ENCODE data around the gene UIMC1. TPM values are rescaled to one million over a fixed set of nuclear protein-coding genes. Genes with fewer than 3 reads are reported as not detected.

The UIMC1 gene
- total RNA-seq, 1 donor, result 73.8 TPM

DNA sequence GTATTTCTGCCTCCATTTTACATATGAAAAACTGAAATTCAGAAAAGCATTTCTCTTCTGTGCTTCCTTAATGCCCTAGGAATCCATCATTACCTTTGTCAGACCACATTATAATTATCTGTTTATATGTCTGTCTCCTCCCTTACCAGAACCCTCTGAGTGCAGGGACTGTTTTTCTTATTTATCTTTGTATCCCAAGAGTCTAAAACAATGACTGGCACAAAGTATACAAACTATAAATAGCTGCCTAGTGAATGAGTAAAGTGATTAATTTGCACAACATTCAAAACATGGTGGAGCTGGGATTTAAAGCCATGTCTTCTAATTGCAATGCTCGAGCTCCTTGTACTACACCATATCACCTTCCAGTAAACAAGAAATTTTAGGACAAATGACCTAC is 58.1 kb downstream of the UIMC1 start:
- no peaks in the 10 kb centered on the region for H3K4me1 ChIP-seq (ENCODE audit: insufficient read depth, low read length)
- H3K4me3 ChIP-seq (ENCODE audit: low read length), result no peak overlapping the region
- no peaks in the 10 kb centered on the region for H3K27me3 ChIP-seq (ENCODE audit: insufficient read depth, low read length)
- H3K9me3 ChIP-seq (ENCODE audit: low read depth, low read length), result no peaks in the 10 kb centered on the region

DNA sequence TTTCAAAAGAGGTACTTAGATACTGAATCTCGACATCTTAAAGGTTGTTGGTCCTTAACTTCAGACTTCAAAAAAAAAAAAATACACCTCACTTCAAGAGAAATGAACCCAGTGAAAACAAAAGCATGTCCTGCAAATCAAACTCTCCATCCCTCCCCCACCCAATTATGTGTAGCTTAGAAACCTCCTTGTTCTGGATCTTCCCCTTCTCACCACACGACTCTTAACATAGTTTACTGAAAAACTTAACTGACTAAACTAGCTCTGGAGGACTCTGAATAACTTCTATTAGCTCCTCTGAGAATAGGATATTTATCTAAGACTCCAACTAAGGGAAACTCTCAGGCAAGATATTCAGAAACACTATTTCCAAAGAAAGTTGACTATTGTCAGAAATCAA is 58.7 kb downstream of the UIMC1 start:
- Histone ChIP-seq H3K4me1 (ENCODE audit: insufficient read depth, low read length) (no peaks in the 10 kb centered on the region), H3K9me3 (ENCODE audit: low read depth, low read length) (no peaks in the 10 kb centered on the region), H3K27me3 (ENCODE audit: insufficient read depth, low read length) (no peaks in the 10 kb centered on the region), H3K4me3 (ENCODE audit: low read length) (no peak overlapping the region)

DNA sequence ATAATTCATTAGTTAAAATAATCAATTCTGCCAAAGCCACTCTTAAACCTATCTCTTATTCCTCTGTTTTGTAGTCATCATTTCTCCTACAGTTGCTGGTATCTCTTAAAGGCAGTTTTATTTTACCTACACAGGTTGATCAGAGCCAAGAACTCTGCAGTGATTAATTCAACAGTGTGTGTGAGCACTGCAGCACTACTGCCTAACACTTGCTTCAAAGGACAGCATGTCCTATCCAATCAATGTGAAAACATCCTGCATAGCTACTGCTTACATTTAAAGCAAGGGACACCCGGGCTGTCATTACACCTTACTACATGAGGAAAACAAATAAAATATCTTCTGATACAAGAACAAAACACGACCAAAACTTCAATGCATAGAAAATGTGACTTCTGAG is 62.3 kb downstream of the UIMC1 start:
- no peaks in the 10 kb centered on the region for H3K27me3 ChIP-seq (ENCODE audit: insufficient read depth, low read length)
- H3K4me1 ChIP-seq (ENCODE audit: insufficient read depth, low read length), result no peaks in the 10 kb centered on the region
- H3K9me3 ChIP-seq (ENCODE audit: low read depth, low read length), result no peaks in the 10 kb centered on the region
- H3K4me3 ChIP-seq (ENCODE audit: low read length), result no peak overlapping the region

DNA sequence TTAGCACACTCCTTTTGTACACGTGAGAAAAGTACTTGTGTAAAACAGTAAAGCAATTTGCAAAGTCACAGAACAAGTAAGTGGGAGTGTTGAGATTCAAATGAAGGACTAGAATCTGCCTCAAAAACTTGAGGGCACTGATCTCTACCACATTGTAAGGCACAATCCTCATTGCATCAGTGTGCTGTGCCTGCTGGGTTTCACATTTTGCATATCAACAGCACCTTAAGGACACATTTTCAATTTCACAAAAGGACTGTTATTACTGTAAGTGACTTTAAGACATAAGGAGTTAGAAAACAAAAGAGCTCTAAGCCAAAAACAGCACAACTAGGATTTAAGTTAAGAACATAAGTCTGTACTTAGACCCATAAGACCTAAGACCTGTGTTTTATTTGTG is 62.8 kb downstream of the UIMC1 start:
- H3K27me3 ChIP-seq (ENCODE audit: insufficient read depth, low read length), result no peaks in the 10 kb centered on the region
- H3K4me3 ChIP-seq (ENCODE audit: low read length), result no peak overlapping the region
- H3K9me3 ChIP-seq (ENCODE audit: low read depth, low read length), result no peaks in the 10 kb centered on the region
- H3K4me1 ChIP-seq (ENCODE audit: insufficient read depth, low read length), result no peaks in the 10 kb centered on the region

DNA sequence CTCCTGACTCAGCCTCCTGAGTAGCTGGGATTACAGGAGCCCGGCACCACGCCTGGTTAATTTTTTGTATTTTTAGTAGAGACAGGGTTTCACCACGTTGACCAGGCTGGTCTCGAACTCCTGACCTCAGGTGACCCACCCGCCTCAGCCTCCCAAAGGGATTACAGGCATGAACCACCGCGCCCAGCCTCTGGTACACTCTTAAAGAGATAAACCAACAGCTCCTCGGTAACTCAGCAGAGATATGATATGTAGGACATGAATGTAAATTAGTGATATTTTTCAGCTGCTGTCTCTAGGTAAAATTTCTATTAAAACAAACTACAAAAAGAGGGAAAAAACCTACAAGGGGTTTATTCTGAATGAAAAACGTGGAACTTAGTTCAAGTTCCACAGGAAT is 64.6 kb downstream of the UIMC1 start:
- Histone ChIP-seq H3K27me3 (ENCODE audit: insufficient read depth, low read length) (no peaks in the 10 kb centered on the region), H3K4me1 (ENCODE audit: insufficient read depth, low read length) (no peaks in the 10 kb centered on the region), H3K4me3 (ENCODE audit: low read length) (no peak overlapping the region), H3K9me3 (ENCODE audit: low read depth, low read length) (no peaks in the 10 kb centered on the region)

DNA sequence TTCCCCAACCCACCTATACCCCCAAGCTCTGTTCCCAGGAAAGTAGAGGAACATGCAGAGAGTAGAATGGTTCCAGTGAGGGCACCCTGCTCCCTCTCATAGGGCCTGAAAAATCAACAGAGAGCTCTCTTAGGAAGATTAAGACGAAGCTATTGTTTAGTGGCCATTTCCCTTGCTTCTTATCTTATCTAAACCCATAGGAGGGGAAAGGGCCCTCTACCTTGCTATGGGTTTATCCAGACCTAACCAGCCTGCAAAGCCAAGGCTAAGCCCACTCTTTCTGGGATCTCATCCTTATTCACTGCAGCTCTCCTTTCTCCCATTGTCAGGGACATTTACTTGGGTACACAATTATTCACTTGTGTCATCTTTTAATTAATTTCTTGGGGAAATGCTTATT is 68.1 kb downstream of the UIMC1 start:
- Histone ChIP-seq H3K27me3 (ENCODE audit: insufficient read depth, low read length) (no peaks in the 10 kb centered on the region), H3K4me3 (ENCODE audit: low read length) (no peak overlapping the region), H3K9me3 (ENCODE audit: low read depth, low read length) (no peaks in the 10 kb centered on the region), H3K4me1 (ENCODE audit: insufficient read depth, low read length) (no peaks in the 10 kb centered on the region)

DNA sequence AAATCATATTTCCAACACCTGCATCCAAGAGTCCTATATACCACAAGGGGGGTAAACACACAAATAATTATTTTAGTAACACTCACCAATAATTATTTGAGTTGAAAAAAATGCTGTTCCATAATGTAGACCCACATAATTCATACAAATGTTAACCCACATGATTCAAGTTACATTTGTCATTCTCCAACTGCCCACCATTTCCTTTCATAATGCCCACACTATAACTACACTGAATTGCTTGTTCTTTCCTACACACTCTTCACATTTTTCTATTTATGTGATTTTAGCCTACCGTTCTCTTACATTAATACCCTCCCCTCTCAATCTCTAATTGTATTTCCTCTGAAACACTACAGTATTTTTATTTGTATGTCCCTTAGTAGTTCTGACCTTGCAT is 71.6 kb downstream of the UIMC1 start:
- Histone ChIP-seq H3K9me3 (ENCODE audit: low read depth, low read length) (no peaks in the 10 kb centered on the region), H3K4me1 (ENCODE audit: insufficient read depth, low read length) (no peaks in the 10 kb centered on the region), H3K27me3 (ENCODE audit: insufficient read depth, low read length) (no peaks in the 10 kb centered on the region), H3K4me3 (ENCODE audit: low read length) (no peak overlapping the region)

DNA sequence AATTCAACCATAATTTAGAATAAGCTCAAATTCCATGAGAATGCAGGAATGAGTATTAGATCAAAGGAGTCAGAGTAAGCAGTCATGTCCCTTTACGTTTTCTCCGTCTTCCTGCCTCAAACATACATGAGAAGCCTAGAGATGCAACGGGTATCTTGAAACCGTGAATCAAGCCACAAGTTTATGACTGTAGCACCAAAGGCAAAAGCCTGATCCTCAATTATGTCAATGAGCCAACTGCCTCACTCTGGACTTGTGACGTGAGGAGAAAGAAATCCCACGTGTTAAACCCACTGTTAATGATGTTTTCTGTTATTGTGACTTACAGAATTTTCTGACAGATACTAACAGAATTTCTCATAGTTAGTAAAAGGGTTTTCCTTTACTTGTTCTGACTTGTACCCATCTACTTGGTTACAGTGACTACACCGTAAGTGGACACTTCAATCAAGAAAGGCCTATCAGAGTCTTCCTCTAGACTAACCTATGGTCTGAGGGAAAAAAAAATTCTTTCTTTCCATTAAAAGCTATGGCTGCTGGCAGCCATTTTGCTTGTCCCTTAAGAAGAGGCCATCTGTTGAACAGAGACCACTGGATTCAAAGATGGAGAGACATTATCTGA is 72.2 kb downstream of the UIMC1 start:
- H3K4me3 ChIP-seq (ENCODE audit: low read length), result no peak overlapping the region
- H3K4me1 ChIP-seq (ENCODE audit: insufficient read depth, low read length), result no peaks in the 10 kb centered on the region
- no peaks in the 10 kb centered on the region for H3K9me3 ChIP-seq (ENCODE audit: low read depth, low read length)
- H3K27me3 ChIP-seq (ENCODE audit: insufficient read depth, low read length), result no peaks in the 10 kb centered on the region

DNA sequence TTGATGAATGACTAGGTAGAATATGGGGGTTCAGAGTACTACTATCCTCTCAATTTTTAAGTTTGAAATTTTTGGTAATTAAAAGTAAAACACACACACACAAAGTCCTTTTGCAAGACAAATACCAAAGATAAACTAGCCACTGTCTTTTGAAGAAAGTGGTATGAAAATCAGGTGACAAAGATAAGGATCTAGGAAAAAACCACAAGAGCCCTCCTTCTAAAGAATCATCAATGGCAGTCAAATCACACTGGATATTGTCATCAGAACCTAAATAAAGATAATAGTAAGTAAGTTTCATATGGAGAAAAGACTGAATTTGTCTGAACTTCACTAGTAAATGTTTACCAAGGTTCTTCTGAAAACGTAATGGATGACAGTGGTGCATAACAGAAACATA is 76.9 kb downstream of the UIMC1 start:
- no peaks in the 10 kb centered on the region for H3K9me3 ChIP-seq (ENCODE audit: low read depth, low read length)
- H3K4me1 ChIP-seq (ENCODE audit: insufficient read depth, low read length), result no peaks in the 10 kb centered on the region
- no peaks in the 10 kb centered on the region for H3K27me3 ChIP-seq (ENCODE audit: insufficient read depth, low read length)
- no peak overlapping the region for H3K4me3 ChIP-seq (ENCODE audit: low read length)

DNA sequence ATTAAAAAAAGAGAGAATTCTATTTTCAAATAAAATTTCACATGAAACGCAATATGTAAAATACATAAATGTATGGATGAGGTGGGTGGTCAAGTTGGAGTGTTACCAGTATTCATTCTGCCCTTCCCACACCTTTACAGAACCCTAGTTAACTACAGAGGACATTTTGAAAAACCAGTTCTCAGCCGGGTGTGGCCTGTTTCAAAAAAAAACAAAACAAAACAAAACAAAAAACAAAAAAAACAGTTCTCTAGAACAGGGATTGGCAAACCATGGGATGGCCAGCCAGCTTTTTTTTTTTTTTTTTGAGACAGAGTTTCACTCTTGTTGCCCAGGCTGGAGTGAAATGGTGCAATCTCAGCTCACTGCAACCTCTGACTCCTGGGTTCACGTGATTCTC is 79.0 kb downstream of the UIMC1 start:
- H3K27me3 ChIP-seq (ENCODE audit: insufficient read depth, low read length), result no peaks in the 10 kb centered on the region
- H3K9me3 ChIP-seq (ENCODE audit: low read depth, low read length), result no peaks in the 10 kb centered on the region
- H3K4me1 ChIP-seq (ENCODE audit: insufficient read depth, low read length), result no peaks in the 10 kb centered on the region
- no peak overlapping the region for H3K4me3 ChIP-seq (ENCODE audit: low read length)

DNA sequence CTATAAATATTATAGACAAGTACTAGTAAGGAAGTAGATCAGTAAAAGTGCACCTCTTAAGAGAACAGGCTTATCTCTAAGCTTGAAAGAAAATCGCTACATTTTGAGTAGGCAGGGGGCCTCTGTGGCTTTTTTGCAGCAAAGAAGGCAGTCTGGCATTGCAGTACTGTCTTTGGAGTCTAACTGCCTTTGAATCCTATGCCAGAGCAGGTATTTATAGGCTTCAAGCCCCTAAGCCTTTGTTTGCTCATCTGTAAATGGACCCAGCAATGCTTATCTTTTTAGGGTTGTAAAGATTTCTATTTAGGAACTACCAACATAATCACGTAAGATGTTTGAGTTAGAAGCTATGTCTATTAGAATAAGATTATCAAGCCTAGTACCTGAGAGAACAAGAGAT is 83.8 kb downstream of the UIMC1 start:
- H3K4me3 ChIP-seq (ENCODE audit: low read length), result no peak overlapping the region
- no peaks in the 10 kb centered on the region for H3K4me1 ChIP-seq (ENCODE audit: insufficient read depth, low read length)
- no peaks in the 10 kb centered on the region for H3K9me3 ChIP-seq (ENCODE audit: low read depth, low read length)
- H3K27me3 ChIP-seq (ENCODE audit: insufficient read depth, low read length), result no peaks in the 10 kb centered on the region

DNA sequence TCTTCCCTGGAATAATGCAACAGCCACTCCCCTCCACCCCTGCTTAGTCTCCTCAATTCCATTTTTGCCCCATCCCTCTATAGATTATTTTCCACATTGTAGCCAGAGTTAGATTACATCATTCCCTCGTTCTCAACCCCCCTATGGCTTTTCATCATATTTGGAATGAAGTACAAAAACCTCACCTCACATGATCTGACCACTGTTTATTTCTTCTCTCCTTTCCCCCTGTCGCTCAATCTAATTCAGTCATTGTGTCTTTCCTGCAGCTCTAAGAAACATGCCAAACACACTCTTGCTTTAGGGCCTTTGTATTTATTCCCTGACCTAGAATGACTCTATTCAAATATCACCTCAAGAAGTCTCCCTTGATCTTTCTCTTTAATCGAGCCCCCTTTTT is 84.9 kb downstream of the UIMC1 start:
- Histone ChIP-seq H3K9me3 (ENCODE audit: low read depth, low read length) (no peaks in the 10 kb centered on the region), H3K4me1 (ENCODE audit: insufficient read depth, low read length) (no peaks in the 10 kb centered on the region)

DNA sequence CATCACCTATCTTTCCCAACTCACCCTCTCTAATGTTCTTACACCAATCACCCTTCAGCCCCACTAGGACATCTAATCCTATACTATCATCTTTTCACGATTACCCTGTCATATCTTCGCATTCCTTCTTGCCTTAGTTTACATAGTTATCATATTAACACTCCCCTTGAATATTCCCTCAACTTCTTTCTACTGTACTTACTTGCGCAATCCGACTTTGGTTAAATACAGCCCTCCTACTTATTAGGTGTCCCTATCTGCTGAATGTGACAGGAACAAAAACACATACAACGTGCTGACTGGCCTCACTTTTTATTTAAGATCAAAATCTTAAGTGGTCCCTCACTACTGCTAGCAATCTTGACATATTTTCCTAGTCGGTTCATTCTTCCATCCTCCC is 88.0 kb downstream of the UIMC1 start:
- H3K9me3 ChIP-seq (ENCODE audit: low read depth, low read length), result no peaks in the 10 kb centered on the region
- H3K4me3 ChIP-seq (ENCODE audit: low read length), result no peak overlapping the region
- no peaks in the 10 kb centered on the region for H3K4me1 ChIP-seq (ENCODE audit: insufficient read depth, low read length)
- no peaks in the 10 kb centered on the region for H3K27me3 ChIP-seq (ENCODE audit: insufficient read depth, low read length)

More for the DNA sequence above, 84.9 kb downstream of the UIMC1 start:
- H3K27me3 ChIP-seq (ENCODE audit: insufficient read depth, low read length), result no peaks in the 10 kb centered on the region
- no peak overlapping the region for H3K4me3 ChIP-seq (ENCODE audit: low read length)

DNA sequence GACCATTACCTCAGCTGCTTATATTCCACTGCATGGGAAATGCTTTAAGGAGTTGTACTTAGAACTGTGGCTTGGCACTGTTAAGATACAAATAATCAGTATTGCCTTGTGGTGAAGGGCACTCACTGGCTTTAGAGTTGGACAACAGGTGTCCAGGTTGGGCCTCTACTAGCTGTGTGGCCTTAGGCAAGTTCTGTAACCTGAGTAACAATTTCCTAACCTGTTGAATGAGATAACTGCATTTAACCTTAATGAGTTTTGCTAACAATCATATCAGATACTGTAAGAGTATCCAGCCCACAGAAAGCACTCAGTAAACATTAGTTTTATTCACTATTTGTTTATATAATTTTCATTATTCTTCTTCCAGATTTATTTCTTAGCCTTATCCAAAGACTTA is 90.2 kb downstream of the UIMC1 start:
- H3K9me3 ChIP-seq (ENCODE audit: low read depth, low read length), result no peaks in the 10 kb centered on the region
- H3K4me3 ChIP-seq (ENCODE audit: low read length), result no peak overlapping the region
- H3K4me1 ChIP-seq (ENCODE audit: insufficient read depth, low read length), result no peaks in the 10 kb centered on the region

DNA sequence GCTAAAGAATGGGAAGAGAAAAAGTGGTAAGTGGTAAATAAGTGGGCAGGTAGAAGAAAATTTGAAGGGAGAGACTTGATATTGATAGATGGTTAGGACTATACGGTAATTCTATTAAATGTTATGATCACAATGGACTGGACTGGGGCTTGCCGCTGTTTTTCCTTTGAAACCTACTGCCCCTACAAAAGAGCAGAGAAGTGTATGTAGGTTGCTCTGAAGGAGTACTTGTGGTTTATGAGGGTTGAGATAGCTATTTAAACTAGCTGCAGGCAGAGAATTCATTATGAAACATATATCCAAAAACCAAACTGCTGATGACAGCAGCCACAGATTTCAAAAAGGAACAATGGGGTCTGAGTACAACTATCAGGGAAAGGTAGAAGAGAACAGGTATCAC is 90.7 kb downstream of the UIMC1 start:
- H3K27me3 ChIP-seq (ENCODE audit: insufficient read depth, low read length), result no peaks in the 10 kb centered on the region
- H3K9me3 ChIP-seq (ENCODE audit: low read depth, low read length), result no peaks in the 10 kb centered on the region
- H3K4me1 ChIP-seq (ENCODE audit: insufficient read depth, low read length), result no peaks in the 10 kb centered on the region
- H3K4me3 ChIP-seq (ENCODE audit: low read length), result no peak overlapping the region

More for the DNA sequence above, 90.2 kb downstream of the UIMC1 start:
- no peaks in the 10 kb centered on the region for H3K27me3 ChIP-seq (ENCODE audit: insufficient read depth, low read length)

DNA sequence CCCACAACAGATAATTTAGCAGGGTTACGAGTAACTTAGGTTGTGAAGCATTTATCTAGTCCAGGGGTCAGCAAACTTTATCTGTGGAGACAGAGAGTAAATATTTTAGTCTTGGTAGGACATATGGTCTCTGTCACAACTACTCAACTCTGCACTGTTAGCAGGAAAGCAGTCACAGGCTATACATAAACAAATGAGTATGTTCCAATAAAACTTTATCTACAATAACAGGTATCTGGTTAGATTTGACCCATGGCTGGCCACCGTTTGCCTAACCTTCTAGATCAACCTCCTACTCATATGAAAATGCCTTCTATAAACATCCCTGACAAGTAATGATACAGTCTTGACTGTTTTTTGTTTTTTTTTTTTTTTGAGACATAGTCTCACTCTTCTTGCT is 94.5 kb downstream of the UIMC1 start:
- Histone ChIP-seq H3K27me3 (ENCODE audit: insufficient read depth, low read length) (no peaks in the 10 kb centered on the region), H3K4me3 (ENCODE audit: low read length) (no peak overlapping the region), H3K9me3 (ENCODE audit: low read depth, low read length) (no peaks in the 10 kb centered on the region), H3K4me1 (ENCODE audit: insufficient read depth, low read length) (peaks cover 22% of the 10 kb centered on the region)
